ENCODE measurements around the gene CHST3.
A peak's percentile ranks its signal among the peaks of the same experiment; 100 is the strongest.

CHST3 gene

DNA sequence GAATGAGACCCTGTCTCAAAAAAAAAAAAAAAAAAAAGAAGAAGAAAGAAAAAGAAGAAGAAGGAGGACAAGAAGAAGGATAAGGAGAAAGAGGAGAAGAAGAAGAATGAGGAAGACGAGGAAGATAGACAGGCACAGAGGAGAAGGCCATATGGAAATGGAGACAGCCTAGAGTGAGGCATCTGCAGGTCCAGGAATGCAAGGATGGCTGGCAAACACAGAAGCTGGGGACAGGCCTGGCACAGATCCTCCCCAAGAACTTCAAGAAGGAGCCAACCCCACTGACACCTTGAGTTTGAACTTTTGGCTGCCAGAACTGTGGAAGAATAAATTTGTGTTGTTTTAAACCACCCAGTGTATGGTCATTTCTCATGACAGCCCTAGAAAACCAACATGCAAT lies 85.3 kb downstream of the CHST3 start:
- Mint-ChIP-seq H3K27ac (no peak overlapping the region), H3K4me1 (ENCODE audit: low read depth) (peaks cover 24% of the 10 kb centered on the region), H3K36me3 (ENCODE audit: low read depth) (no peaks in the 10 kb centered on the region), H3K9me3 (no peaks in the 10 kb centered on the region), H3K27me3 (no peaks in the 10 kb centered on the region), H3K4me3 (no peak overlapping the region)

DNA sequence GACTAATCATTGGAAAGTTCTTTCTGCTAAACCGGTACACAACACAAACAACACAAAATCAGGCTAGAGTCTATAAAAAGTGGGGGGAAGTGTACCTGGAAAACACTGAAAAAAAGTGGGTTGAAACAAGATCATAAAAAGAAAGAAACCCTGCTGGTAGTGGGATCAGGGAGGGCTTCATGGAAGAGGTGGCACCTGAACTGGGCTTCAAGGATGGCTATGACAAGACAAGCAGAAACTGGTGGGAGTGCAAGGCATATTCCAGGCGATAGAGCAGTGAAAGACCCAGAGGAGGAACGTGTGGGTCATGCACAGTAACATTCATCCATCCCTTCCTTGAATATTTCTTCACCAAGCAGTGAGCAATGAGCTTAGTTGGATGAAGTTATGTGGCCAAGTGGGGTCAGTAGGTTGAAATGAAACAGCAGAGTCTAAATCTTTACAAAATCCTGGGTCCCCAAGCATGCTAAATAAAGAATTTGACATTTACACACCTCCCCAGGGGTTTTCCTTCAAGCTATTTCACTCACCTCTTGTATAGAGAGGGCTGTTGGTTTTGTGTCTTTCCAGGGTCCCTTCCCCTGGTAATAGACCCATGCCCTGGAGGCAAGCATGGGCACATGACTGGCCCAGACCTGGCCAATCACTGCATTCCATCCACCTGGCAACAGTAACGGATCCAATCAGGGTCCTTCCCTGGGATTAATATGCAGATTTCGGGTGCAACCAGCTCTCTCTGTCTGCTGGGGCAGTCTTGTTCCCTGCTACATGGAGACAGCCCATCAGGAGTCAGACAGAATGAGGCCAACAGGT lies 86.0 kb downstream of the CHST3 start:
- Mint-ChIP-seq H3K9me3 (no peaks in the 10 kb centered on the region), H3K4me3 (peak overlapping the region; percentile 27), H3K4me1 (ENCODE audit: low read depth) (peaks cover 28% of the 10 kb centered on the region), H3K27me3 (no peaks in the 10 kb centered on the region), H3K27ac (no peak overlapping the region), H3K36me3 (ENCODE audit: low read depth) (no peaks in the 10 kb centered on the region)

DNA sequence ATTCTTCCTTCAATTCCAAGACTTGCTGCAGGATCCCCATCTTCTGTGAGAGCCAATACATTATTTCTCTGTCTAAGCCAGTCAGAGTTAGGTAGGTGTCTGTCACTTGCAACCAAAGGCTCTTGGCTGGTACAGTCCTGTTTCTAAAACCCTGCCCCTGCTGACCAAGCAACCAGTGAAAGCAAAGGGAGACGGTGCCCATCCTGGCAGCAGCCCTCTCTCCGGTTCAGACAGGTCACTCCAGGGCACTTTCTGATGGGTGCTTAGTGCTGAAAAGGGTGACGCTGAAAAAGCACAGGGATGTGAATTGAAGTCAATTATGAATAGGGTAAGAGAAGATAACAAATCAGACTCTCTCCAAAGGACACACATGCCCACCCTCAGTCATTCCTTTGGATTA lies 86.7 kb downstream of the CHST3 start:
- H3K9me3 Mint-ChIP-seq, result no peaks in the 10 kb centered on the region
- peaks cover 28% of the 10 kb centered on the region for H3K4me1 Mint-ChIP-seq (ENCODE audit: low read depth)
- H3K36me3 Mint-ChIP-seq (ENCODE audit: low read depth), result no peaks in the 10 kb centered on the region
- H3K27me3 Mint-ChIP-seq, result no peaks in the 10 kb centered on the region
- no peak overlapping the region for H3K27ac Mint-ChIP-seq
- no peak overlapping the region for H3K4me3 Mint-ChIP-seq

DNA sequence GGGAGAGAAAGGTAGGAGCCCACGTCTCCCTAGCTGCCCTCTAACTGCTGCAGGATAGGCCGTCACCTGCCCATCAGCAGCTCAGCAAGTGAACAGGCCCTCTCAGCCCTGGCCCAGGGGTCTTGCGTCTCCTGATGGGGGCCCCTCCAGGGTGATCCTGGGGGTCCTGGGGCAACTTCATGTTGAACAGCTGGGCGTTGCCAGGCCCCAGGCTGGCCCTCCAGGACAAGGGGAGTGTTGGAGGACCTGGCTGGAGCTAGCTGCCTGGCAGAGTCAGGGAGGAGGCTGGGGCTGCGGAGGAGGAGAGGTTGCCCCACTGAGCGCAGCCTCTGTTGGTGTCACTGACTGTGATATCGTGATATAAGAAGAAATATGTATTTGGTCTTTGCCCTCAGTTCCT lies 89.5 kb downstream of the CHST3 start:
- no peaks in the 10 kb centered on the region for H3K9me3 Mint-ChIP-seq
- H3K27me3 Mint-ChIP-seq, result no peaks in the 10 kb centered on the region
- H3K4me1 Mint-ChIP-seq (ENCODE audit: low read depth), result peaks cover 33% of the 10 kb centered on the region
- no peak overlapping the region for H3K27ac Mint-ChIP-seq
- H3K4me3 Mint-ChIP-seq, result no peak overlapping the region
- no peaks in the 10 kb centered on the region for H3K36me3 Mint-ChIP-seq (ENCODE audit: low read depth)

DNA sequence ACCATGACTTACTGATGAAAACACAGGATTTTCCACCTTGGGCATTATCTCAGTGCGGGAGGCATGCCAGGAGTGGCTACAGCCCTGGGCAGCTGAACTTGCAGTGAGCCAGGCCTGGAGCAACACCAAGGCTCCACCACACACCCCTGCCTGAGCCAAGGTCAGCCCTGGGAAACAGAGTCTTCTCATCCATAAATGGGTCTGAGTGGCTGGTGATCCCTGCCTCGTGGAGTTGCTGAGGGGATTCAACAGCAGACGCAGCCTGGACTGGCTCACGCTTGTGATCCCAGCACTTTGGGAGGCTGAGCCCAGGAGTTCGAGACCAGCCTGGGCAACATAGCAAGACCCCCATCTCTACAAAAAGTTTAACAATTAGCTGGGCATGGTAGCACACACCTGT lies 91.9 kb downstream of the CHST3 start:
- H3K4me1 Mint-ChIP-seq (ENCODE audit: low read depth), result peaks cover 36% of the 10 kb centered on the region
- no peak overlapping the region for H3K4me3 Mint-ChIP-seq
- no peak overlapping the region for H3K27ac Mint-ChIP-seq
- H3K36me3 Mint-ChIP-seq (ENCODE audit: low read depth), result no peaks in the 10 kb centered on the region
- no peaks in the 10 kb centered on the region for H3K27me3 Mint-ChIP-seq
- H3K9me3 Mint-ChIP-seq, result no peaks in the 10 kb centered on the region

- Mint-ChIP-seq H3K4me3 (no peak overlapping the region), H3K4me1 (ENCODE audit: low read depth) (peaks cover 41% of the 10 kb centered on the region), H3K27ac (no peak overlapping the region), H3K36me3 (ENCODE audit: low read depth) (no peaks in the 10 kb centered on the region), H3K27me3 (no peaks in the 10 kb centered on the region), H3K9me3 (no peaks in the 10 kb centered on the region)
Measured at GRCh38 chr10:72056932-72057751, 92.9 kb downstream of the CHST3 start.

- Mint-ChIP-seq H3K27me3 (no peaks in the 10 kb centered on the region), H3K4me1 (ENCODE audit: low read depth) (peaks cover 42% of the 10 kb centered on the region), H3K9me3 (no peaks in the 10 kb centered on the region), H3K4me3 (no peak overlapping the region), H3K36me3 (ENCODE audit: low read depth) (peaks cover 2% of the 10 kb centered on the region), H3K27ac (peak overlapping the region; percentile 63)
Measured at GRCh38 chr10:72058347-72058898, 94.2 kb downstream of the CHST3 start.

- H3K36me3 Mint-ChIP-seq (ENCODE audit: low read depth), result peaks cover 6% of the 10 kb centered on the region
- H3K9me3 Mint-ChIP-seq, result no peaks in the 10 kb centered on the region
- peak overlapping the region; percentile 63 for H3K27ac Mint-ChIP-seq
- H3K4me3 Mint-ChIP-seq, result no peak overlapping the region
- no peaks in the 10 kb centered on the region for H3K27me3 Mint-ChIP-seq
- H3K4me1 Mint-ChIP-seq (ENCODE audit: low read depth), result peaks cover 43% of the 10 kb centered on the region
Measured at GRCh38 chr10:72058989-72059842, 95.0 kb downstream of the CHST3 start.

- H3K27me3 Mint-ChIP-seq, result no peaks in the 10 kb centered on the region
- peaks cover 9% of the 10 kb centered on the region for H3K36me3 Mint-ChIP-seq (ENCODE audit: low read depth)
- no peak overlapping the region for H3K4me3 Mint-ChIP-seq
- peak overlapping the region; percentile 63 for H3K27ac Mint-ChIP-seq
- H3K9me3 Mint-ChIP-seq, result no peaks in the 10 kb centered on the region
- peaks cover 41% of the 10 kb centered on the region for H3K4me1 Mint-ChIP-seq (ENCODE audit: low read depth)
Measured at GRCh38 chr10:72059843-72060822, 95.9 kb downstream of the CHST3 start.

DNA sequence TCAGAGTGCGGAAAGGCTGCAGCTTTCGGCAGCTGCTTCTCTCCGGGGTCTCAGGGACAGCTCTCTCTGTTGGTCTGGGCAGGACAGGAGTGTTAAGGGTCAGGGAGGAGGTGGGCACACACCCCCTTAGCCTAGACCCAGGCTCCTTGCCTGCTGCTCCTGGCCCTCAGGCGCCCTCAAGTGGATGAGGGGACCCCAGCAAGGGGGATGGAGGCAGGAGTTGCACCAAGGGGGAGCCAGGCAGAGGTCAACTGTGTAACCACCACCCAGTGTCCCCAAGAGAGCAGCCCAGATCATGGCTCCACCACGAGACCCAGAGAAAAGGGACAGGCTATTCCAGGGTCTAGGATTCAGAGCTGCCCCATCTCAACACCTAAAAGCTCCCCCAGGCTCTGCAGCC lies 97.3 kb downstream of the CHST3 start:
- H3K27me3 Mint-ChIP-seq, result no peaks in the 10 kb centered on the region
- no peaks in the 10 kb centered on the region for H3K9me3 Mint-ChIP-seq

GRCh38 chr10:72061930-72062329 lies 97.7 kb downstream of the CHST3 start:
- Mint-ChIP-seq H3K36me3 (ENCODE audit: low read depth) (peaks cover 19% of the 10 kb centered on the region), H3K4me1 (ENCODE audit: low read depth) (peaks cover 41% of the 10 kb centered on the region), H3K27me3 (no peaks in the 10 kb centered on the region), H3K4me3 (no peak overlapping the region), H3K9me3 (no peaks in the 10 kb centered on the region), H3K27ac (no peak overlapping the region)

More for the DNA sequence above, 97.3 kb downstream of the CHST3 start:
- no peak overlapping the region for H3K27ac Mint-ChIP-seq
- H3K4me3 Mint-ChIP-seq, result no peak overlapping the region
- H3K4me1 Mint-ChIP-seq (ENCODE audit: low read depth), result peaks cover 41% of the 10 kb centered on the region
- peaks cover 17% of the 10 kb centered on the region for H3K36me3 Mint-ChIP-seq (ENCODE audit: low read depth)

DNA sequence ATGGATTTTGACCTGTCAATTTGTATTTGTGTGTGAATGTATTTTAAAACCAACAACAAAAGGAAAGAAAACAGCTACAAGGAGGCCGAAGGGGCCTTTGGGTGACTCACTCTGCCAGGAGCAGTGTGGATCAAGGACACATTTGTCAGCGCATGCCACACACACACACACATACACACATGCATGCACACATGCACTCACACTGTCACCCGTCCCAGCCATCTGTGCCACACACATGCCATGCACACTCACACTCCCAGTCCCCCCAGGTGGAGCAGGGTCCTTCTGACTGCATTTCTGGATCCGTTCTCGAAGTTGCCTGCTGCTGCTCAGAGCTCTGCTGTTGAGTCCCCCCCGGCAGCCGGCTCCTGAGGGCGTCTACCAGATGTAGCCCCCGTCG lies 98.2 kb downstream of the CHST3 start:
- Mint-ChIP-seq H3K27ac (no peak overlapping the region), H3K27me3 (no peaks in the 10 kb centered on the region), H3K9me3 (no peaks in the 10 kb centered on the region), H3K4me1 (ENCODE audit: low read depth) (peaks cover 39% of the 10 kb centered on the region), H3K4me3 (no peak overlapping the region), H3K36me3 (ENCODE audit: low read depth) (peaks cover 19% of the 10 kb centered on the region)

Data from stimulated activated naive CD8-positive, alpha-beta T cell treated with anti-CD3 and anti-CD28 coated beads, Interleukin-15, Interleukin-2, amounts not matched to agents 100 ng/mL and 50 ng/mL, for 24 hours (primary cell).